ENCODE data around the gene LYST.

- TF ChIP-seq CTCF (IDR thresholded peaks at IDR 0.05; ENCODE audit: poor library complexity, severe bottlenecking) = no peak
- TF ChIP-seq EP300 (conservative IDR thresholded peaks at IDR 0.05; ENCODE audit: poor library complexity, severe bottlenecking) = no peak
- TF ChIP-seq POLR2AphosphoS5 (IDR thresholded peaks at IDR 0.05) = no peak
- TF ChIP-seq EZH2 (IDR thresholded peaks at IDR 0.05; ENCODE audit: borderline replicate concordance, insufficient read depth, low read length, poor library complexity, severe bottlenecking) = no peak
- no peak for TF ChIP-seq REST (IDR thresholded peaks at IDR 0.05; ENCODE audit: borderline replicate concordance)
- no peak for TF ChIP-seq TAF1 (IDR thresholded peaks at IDR 0.05; ENCODE audit: low read depth)
- no peak for TF ChIP-seq RAD21 (conservative IDR thresholded peaks at IDR 0.05)
- no peak for TF ChIP-seq MXI1 (conservative IDR thresholded peaks at IDR 0.05; ENCODE audit: poor library complexity, severe bottlenecking)
- no peak for TF ChIP-seq SMC3 (conservative IDR thresholded peaks at IDR 0.05; ENCODE audit: poor library complexity)
These were observed 157.7 kb downstream of the LYST start for GRCh38 chr1:235709018-235709417.

Data from neural cell (in vitro differentiated cells).